ENCODE measurements around the gene PRDM10.

DNA sequence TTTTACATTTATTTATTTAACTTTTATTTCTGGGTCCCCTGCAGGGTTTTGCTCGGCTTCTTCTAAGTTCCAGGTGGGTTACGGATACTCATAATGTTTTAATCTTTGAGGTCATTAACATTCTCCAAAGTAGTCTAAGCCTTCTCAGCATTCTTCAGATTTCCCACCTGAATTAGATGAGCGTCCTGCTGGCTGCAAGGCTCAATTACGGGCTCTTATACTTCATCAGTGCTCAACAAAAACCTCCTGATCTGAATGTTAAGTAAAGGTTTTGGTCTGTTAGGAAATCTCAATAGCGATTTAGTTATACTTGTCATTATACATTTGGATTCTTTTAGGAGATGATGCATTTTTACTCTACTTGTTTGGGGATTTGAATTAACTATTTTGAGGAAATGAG lies 80.0 kb downstream of the PRDM10 start:
- TF ChIP-seq, protein P1, sequence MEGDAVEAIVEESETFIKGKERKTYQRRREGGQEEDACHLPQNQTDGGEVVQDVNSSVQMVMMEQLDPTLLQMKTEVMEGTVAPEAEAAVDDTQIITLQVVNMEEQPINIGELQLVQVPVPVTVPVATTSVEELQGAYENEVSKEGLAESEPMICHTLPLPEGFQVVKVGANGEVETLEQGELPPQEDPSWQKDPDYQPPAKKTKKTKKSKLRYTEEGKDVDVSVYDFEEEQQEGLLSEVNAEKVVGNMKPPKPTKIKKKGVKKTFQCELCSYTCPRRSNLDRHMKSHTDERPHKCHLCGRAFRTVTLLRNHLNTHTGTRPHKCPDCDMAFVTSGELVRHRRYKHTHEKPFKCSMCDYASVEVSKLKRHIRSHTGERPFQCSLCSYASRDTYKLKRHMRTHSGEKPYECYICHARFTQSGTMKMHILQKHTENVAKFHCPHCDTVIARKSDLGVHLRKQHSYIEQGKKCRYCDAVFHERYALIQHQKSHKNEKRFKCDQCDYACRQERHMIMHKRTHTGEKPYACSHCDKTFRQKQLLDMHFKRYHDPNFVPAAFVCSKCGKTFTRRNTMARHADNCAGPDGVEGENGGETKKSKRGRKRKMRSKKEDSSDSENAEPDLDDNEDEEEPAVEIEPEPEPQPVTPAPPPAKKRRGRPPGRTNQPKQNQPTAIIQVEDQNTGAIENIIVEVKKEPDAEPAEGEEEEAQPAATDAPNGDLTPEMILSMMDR (IDR thresholded peaks at IDR 0.05) = no peak
- TF ChIP-seq POLR2A (IDR thresholded peaks at IDR 0.05) = no peak
